ENCODE results near the gene DGKZ.

DNA sequence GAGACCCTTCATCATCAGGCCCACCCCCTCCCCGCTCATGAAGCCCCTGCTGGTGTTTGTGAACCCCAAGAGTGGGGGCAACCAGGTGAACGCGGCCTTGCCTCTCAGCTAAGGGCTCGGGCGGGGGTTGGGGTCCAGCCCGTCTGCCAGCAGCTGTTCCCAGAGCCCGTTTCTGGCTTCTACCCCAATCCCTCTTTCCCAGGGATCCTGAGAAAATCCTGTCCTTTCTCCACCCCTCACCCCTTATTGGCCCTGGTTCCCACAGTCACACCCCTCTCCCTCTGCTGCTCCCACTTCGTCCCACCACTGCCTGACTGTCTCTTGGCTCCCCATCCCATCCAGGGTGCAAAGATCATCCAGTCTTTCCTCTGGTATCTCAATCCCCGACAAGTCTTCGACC is 24.8 kb downstream of the DGKZ start:
- TF ChIP-seq CTCF (IDR thresholded peaks at IDR 0.05) (no peak), POLR2A (IDR thresholded peaks at IDR 0.05) (no peak)
